Neuron (in vitro differentiated cells): ENCODE measurements around the gene CUL1.

Experiments used
- H2AFZ ChIP-seq: one replicate; pipeline ENCODE4 v1.6.1; 2013; ENCODE audit warnings: low read depth, mild to moderate bottlenecking, inconsistent platforms, low read length, moderate library complexity
- H3K27me3 ChIP-seq: one replicate; pipeline ENCODE4 v1.6.1; 2013; ENCODE audit warnings: low read length; ENCODE audit not compliant: insufficient read depth
- H3K36me3 ChIP-seq: one replicate; pipeline ENCODE4 v1.6.1; 2013; ENCODE audit warnings: low read length; ENCODE audit not compliant: insufficient read depth
- H3K4me1 ChIP-seq: one replicate; pipeline ENCODE4 v1.6.1; 2013; ENCODE audit warnings: low read length; ENCODE audit not compliant: insufficient read depth
- H3K4me3 ChIP-seq: 2 replicates; pipeline ENCODE4 v1.5.1; 2013; ENCODE audit warnings: mild to moderate bottlenecking, low read length, moderate library complexity
- H3K9me3 ChIP-seq: one replicate; pipeline ENCODE4 v1.6.1; 2013; ENCODE audit warnings: low read length

The CUL1 gene

DNA sequence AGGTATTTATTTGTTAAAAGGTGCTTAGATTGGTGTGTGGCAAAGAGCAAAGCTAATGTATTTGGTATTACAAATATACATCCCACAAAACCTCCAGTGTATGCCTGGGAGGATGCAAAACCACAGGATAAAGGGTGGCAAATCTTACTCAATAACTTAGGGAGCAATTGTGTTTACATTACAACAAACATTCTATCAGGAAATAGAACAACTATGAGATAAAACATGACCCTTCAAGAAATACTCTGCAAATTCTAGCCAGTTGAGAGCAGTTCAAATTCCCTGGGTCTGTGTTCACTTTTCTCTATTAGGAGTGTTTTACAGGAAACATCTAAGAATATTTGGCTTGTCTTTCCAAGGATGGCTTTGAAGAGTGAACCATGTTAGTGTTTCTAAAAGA is 64.9 kb downstream of the CUL1 start:
- Histone ChIP-seq H3K4me3 (no peak overlapping the region), H2AFZ (no peak overlapping the region), H3K36me3 (peaks cover 58% of the 10 kb centered on the region), H3K27me3 (no peaks in the 10 kb centered on the region), H3K9me3 (no peaks in the 10 kb centered on the region), H3K4me1 (no peaks in the 10 kb centered on the region)

DNA sequence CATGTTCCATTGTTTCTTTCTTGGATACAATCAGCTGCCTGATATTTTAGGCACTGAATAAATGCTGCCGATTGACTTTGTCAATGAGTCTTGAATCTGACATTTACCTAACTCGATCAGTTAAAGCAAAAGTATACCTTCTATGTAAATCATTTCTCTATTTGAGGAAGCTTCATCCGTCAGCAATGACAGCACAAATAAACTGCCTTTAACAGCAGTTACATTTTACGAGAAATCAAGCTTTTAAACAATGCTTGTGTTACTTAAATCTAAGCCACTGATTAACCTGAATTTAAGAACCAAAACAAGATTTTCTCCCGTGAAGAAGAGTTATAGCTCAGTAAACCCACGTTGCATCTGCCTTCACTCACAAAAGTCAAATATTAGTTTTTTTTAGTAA is 71.3 kb downstream of the CUL1 start:
- Histone ChIP-seq H3K4me1 (peaks cover 15% of the 10 kb centered on the region), H3K27me3 (no peaks in the 10 kb centered on the region), H3K9me3 (no peaks in the 10 kb centered on the region), H3K4me3 (no peak overlapping the region), H2AFZ (no peak overlapping the region), H3K36me3 (peaks cover 51% of the 10 kb centered on the region)

DNA sequence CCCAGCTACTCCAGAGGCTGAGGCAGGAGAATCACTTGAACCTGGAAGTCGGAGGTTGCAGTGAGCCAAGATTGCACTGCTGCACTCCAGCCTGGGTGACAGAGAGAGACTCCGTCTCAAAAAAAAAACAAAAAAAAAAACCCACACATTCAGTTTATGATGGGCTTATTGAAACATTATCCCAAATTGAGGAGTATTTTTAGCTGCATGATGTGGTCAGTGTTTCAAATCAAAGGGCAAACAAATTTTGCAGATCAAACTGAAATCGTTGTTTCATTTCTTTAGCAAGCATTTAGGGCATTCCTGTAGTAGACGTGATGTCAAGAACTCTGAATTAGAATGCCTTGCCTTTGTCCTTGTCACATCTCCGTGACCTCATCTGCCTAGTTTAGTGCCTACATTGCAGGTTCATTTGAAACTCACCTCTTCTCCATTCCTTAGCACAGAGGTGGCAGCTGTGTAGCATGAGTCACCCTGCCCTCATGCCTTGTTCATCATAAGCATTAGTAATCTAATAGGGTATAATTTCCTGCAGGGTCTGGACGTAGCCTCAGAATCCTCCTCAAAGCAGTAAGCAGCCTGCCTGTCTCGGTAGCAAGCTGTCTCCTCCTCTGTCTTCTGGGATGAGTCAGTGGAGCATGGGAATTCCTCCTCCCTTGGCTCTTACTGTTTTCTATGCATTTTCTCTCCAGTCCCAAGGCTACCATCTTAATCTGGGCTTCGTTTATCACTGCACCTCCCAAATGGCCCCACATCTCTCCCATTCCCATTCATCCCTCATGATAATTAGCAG is 73.8 kb downstream of the CUL1 start:
- Histone ChIP-seq H2AFZ (no peak overlapping the region), H3K27me3 (no peaks in the 10 kb centered on the region), H3K9me3 (no peaks in the 10 kb centered on the region), H3K4me3 (no peak overlapping the region), H3K36me3 (peaks cover 43% of the 10 kb centered on the region), H3K4me1 (peaks cover 15% of the 10 kb centered on the region)

GRCh38 chr7:148773334-148773733 is 74.6 kb downstream of the CUL1 start:
- Histone ChIP-seq H2AFZ (no peak overlapping the region), H3K36me3 (peaks cover 38% of the 10 kb centered on the region), H3K4me1 (peaks cover 15% of the 10 kb centered on the region), H3K9me3 (no peaks in the 10 kb centered on the region), H3K27me3 (no peaks in the 10 kb centered on the region), H3K4me3 (no peak overlapping the region)

DNA sequence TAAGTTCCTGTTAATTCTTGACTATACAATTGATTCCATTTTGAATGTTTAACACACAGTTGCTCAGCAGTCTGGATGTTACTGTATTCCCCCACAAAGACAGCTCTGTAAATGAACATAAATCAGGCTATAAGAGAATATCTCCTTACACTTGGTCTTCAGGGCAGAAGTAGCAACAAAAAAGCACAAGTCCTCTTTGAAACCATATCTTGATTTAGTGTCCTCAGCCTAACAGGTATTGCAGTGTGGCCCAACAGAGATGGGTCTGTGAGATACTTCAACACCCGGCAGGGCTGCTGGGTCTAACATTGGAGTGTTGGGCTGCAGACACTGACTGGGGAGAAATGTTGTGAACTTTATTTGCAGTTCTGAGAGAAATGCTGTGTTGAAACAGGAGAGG is 75.8 kb downstream of the CUL1 start:
- Histone ChIP-seq H2AFZ (no peak overlapping the region), H3K9me3 (no peaks in the 10 kb centered on the region), H3K36me3 (peaks cover 36% of the 10 kb centered on the region), H3K4me1 (peaks cover 15% of the 10 kb centered on the region), H3K4me3 (no peak overlapping the region), H3K27me3 (no peaks in the 10 kb centered on the region)

DNA sequence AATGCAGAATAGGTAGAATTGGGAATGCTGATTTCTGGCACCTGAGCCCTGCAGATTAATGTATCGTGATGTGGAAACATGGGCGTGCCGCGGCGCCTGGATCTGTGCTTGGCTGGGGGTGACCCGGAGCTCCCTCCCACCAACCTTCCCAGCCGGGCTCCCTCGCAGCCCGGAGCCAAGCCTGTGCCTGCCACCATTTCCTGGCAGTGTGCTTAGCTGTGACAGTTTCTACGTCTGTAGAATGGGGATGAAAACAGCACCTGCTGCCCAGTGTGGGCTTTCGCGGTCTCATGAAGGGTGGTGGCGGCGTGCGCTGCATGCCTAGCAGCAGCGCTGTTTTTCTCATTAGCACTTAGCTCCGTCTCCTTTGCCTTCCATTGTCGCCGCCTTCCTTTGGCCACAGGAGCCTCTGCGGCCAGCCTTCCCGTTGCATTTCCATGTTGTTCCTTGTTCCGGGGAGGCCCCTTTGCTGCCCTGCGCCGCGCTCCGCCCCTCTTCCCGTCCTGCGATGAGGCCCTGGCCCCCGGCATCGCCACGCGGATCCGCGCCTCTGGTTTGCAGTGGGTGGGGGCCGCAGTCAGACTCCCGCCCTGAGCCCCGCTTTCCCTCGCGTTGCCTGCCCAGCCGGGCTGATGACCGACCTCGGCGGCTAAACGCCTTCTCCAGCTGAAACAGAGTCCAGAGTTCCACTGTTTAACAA is 84.2 kb downstream of the CUL1 start:
- H3K36me3 ChIP-seq, result peaks cover 49% of the 10 kb centered on the region
- H2AFZ ChIP-seq, result no peak overlapping the region
- no peaks in the 10 kb centered on the region for H3K4me1 ChIP-seq
- no peak overlapping the region for H3K4me3 ChIP-seq
- no peaks in the 10 kb centered on the region for H3K27me3 ChIP-seq
- no peaks in the 10 kb centered on the region for H3K9me3 ChIP-seq

DNA sequence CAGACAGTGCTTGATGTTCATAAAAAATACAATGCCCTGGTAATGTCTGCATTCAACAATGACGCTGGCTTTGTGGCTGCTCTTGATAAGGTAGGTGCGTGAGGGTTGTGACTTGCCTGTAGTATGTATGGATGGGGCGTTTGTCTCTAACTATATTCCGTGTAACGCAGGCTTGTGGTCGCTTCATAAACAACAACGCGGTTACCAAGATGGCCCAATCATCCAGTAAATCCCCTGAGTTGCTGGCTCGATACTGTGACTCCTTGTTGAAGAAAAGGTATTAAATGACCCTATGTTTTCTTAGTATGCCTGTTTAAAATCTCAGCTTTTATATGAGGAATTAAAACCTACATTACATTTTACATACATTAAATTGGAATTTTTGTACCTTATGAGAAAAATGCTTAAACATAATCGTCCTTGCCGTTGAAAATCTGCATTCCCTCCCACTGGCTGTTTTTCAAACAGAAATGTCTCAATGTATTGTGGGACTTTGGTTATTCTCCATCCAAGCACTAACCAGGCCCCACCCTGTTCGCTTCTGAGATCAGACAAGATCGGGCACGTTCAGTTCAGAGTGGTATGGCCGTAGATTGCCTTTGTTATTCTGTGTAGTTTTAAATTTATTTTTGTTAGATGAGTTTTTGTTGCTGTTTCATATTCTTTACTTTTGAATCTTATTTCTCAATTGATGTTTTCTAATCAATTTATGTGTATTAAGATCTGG is 85.3 kb downstream of the CUL1 start:
- H3K4me3 ChIP-seq, result no peak overlapping the region
- no peaks in the 10 kb centered on the region for H3K9me3 ChIP-seq
- H3K27me3 ChIP-seq, result no peaks in the 10 kb centered on the region
- no peak overlapping the region for H2AFZ ChIP-seq
- H3K4me1 ChIP-seq, result no peaks in the 10 kb centered on the region
- peaks cover 50% of the 10 kb centered on the region for H3K36me3 ChIP-seq

- Histone ChIP-seq H3K27me3 (no peaks in the 10 kb centered on the region), H3K4me1 (no peaks in the 10 kb centered on the region), H3K9me3 (no peaks in the 10 kb centered on the region), H3K36me3 (peaks cover 67% of the 10 kb centered on the region), H3K4me3 (no peak overlapping the region), H2AFZ (no peak overlapping the region)
These were observed 89.0 kb downstream of the CUL1 start for GRCh38 chr7:148787571-148788295.

GRCh38 chr7:148789220-148789619 is 90.5 kb downstream of the CUL1 start:
- Histone ChIP-seq H3K27me3 (no peaks in the 10 kb centered on the region), H2AFZ (no peak overlapping the region), H3K4me3 (no peak overlapping the region), H3K4me1 (no peaks in the 10 kb centered on the region), H3K36me3 (peaks cover 73% of the 10 kb centered on the region), H3K9me3 (no peaks in the 10 kb centered on the region)

DNA sequence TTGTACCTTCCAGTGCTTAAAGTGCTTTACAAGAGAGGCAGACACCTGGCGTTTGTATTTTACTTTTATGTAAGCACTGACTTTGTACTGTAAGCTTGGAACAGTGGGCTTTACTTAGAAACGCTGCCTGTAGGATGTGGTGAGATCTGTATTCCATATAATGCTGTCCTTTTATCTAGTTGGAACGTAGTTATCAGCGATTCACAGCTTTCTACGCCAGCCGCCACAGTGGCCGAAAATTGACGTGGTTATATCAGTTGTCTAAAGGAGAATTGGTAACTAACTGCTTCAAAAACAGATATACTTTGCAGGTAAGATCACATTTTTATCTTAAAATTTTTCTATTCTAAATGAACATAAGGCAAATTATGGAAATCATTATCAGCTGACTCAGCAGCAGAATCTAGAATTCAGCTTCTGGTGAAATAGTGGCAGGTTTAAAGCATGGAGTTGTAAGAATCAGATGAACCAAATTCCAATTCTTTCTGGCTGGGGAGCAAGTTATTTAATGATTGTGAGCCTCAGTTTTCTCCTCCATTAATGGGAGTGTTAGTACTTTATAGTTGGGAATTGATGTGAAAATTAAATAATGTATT is 91.5 kb downstream of the CUL1 start:
- Histone ChIP-seq H3K4me3 (no peak overlapping the region), H3K27me3 (no peaks in the 10 kb centered on the region), H3K4me1 (no peaks in the 10 kb centered on the region), H3K9me3 (no peaks in the 10 kb centered on the region), H2AFZ (no peak overlapping the region), H3K36me3 (peaks cover 80% of the 10 kb centered on the region)

- no peaks in the 10 kb centered on the region for H3K27me3 ChIP-seq
- H3K4me3 ChIP-seq, result no peak overlapping the region
- peaks cover 79% of the 10 kb centered on the region for H3K36me3 ChIP-seq
- no peaks in the 10 kb centered on the region for H3K4me1 ChIP-seq
- H2AFZ ChIP-seq, result no peak overlapping the region
- H3K9me3 ChIP-seq, result no peaks in the 10 kb centered on the region
These were observed 92.1 kb downstream of the CUL1 start for GRCh38 chr7:148790850-148791249.

DNA sequence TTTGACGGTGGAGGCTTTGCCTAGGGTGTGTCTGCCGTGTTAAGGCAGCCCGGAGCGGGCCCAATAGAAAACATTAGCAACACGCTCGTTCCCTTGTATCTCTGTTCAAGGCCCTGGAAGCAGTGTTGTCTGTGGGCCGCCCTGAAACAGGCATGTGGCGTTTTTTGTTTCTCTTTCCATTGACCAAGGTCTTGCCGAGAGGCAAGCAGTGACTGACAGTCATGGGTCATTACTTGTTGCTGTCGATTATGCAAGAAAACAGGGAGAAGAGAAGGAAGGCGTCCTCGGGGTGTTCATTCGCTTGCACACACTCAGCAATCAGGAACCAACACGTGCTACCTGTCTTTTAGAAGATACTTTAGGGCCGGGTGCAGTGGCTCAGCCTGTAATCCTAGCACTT is 92.8 kb downstream of the CUL1 start:
- no peaks in the 10 kb centered on the region for H3K9me3 ChIP-seq
- H2AFZ ChIP-seq, result no peak overlapping the region
- H3K36me3 ChIP-seq, result peaks cover 78% of the 10 kb centered on the region
- no peaks in the 10 kb centered on the region for H3K27me3 ChIP-seq
- no peak overlapping the region for H3K4me3 ChIP-seq
- H3K4me1 ChIP-seq, result no peaks in the 10 kb centered on the region
